Measurements from ENCODE around the gene GFI1. TPM values are rescaled to one million over a fixed set of nuclear protein-coding genes. Genes with fewer than 3 reads are reported as not detected.
A peak's percentile ranks its signal among the peaks of the same experiment; 100 is the strongest.

The GFI1 gene
- total and polyA plus RNA-seq, 2 experiments from 2014 or later: 0.21 TPM; not detected in 1

GRCh38 chr1:92483610-92484471 lies 2.9 kb downstream of the GFI1 start:
- no peaks in the 10 kb centered on the region; the same call in 1 of the 2 replicates for H3K36me3 ChIP-seq (ENCODE audit: insufficient read depth)
- peaks cover 100% of the 10 kb centered on the region for H3K27me3 ChIP-seq (ENCODE audit: insufficient read depth)
- H2AFZ ChIP-seq: peak overlapping the region; percentile 97
- peak; percentile 8 for ATAC-seq
- no peak for TF ChIP-seq ETS1 (IDR thresholded peaks at IDR 0.05)
- TF ChIP-seq EZH2 (IDR thresholded peaks at IDR 0.05; ENCODE audit: low read depth, unreplicated experiment): peak; percentile 88
- peaks cover 3% of the 10 kb centered on the region for H4K20me1 ChIP-seq (replicated peaks; ENCODE audit: insufficient read depth)
- peaks cover 12% of the 10 kb centered on the region for H3K36me3 Mint-ChIP-seq (ENCODE audit: low read depth)
- H3K4me3 ChIP-seq: peak overlapping the region; percentile 75
- peaks cover 35% of the 10 kb centered on the region for H3K4me1 Mint-ChIP-seq
- no peak overlapping the region for H3K27ac ChIP-seq (ENCODE audit: low read depth)
- H3F3A ChIP-seq (replicated peaks; ENCODE audit: low read depth): peaks cover 13% of the 10 kb centered on the region; the same call in 1 of the 2 replicates
- peak; percentile 79 for DNase-seq (ENCODE audit: low spot score)
- peaks cover 97% of the 10 kb centered on the region for H3K27me3 Mint-ChIP-seq (ENCODE audit: insufficient read depth, low read depth, poor library complexity)
- H3K27ac Mint-ChIP-seq: no peak overlapping the region
- no peaks in the 10 kb centered on the region; the same call in 1 of the 2 replicates for H3K9me2 ChIP-seq (ENCODE audit: insufficient read depth)
- H3K9me3 Mint-ChIP-seq: peaks cover 20% of the 10 kb centered on the region
- H3K4me1 ChIP-seq (ENCODE audit: insufficient read depth): peaks cover 18% of the 10 kb centered on the region
- peak overlapping the region; percentile 75 for H3K4me3 Mint-ChIP-seq
- peak overlapping the region; percentile 97 for H3K4me2 ChIP-seq
- no peaks in the 10 kb centered on the region for H3K79me2 ChIP-seq (replicated peaks; ENCODE audit: insufficient read depth)

GRCh38 chr1:92482665-92483609 lies 3.8 kb downstream of the GFI1 start:
- ATAC-seq: peak; percentile 5
- peaks cover 18% of the 10 kb centered on the region for H3K4me1 ChIP-seq (ENCODE audit: insufficient read depth)

More at GRCh38 chr1:92482665-92483609, 3.8 kb downstream of the GFI1 start:
- H3K4me3 Mint-ChIP-seq: peak overlapping the region; percentile 75
- no peak overlapping the region for H3K27ac Mint-ChIP-seq
- H3K36me3 ChIP-seq (ENCODE audit: insufficient read depth): no peaks in the 10 kb centered on the region; the same call in 1 of the 2 replicates
- H3K9me2 ChIP-seq (ENCODE audit: insufficient read depth): no peaks in the 10 kb centered on the region; the same call in 1 of the 2 replicates
- peaks cover 12% of the 10 kb centered on the region for H3K36me3 Mint-ChIP-seq (ENCODE audit: low read depth)
- H3K79me2 ChIP-seq (replicated peaks; ENCODE audit: insufficient read depth): no peaks in the 10 kb centered on the region
- H3F3A ChIP-seq (replicated peaks; ENCODE audit: low read depth): peaks cover 13% of the 10 kb centered on the region; the same call in 1 of the 2 replicates
- TF ChIP-seq JUNB (IDR thresholded peaks at IDR 0.05; ENCODE audit: unreplicated experiment): no peak
- TF ChIP-seq STAT1 (IDR thresholded peaks at IDR 0.05; ENCODE audit: unreplicated experiment): no peak
- peak; percentile 34 for TF ChIP-seq EZH2phosphoT487 (IDR thresholded peaks at IDR 0.05; ENCODE audit: unreplicated experiment)
- TF ChIP-seq EZH2 (IDR thresholded peaks at IDR 0.05; ENCODE audit: low read depth, unreplicated experiment): peak; percentile 79
- peaks cover 97% of the 10 kb centered on the region for H3K27me3 Mint-ChIP-seq (ENCODE audit: insufficient read depth, low read depth, poor library complexity)
- peaks cover 35% of the 10 kb centered on the region for H3K4me1 Mint-ChIP-seq
- no peak overlapping the region for H3K27ac ChIP-seq (ENCODE audit: low read depth)
- H2AFZ ChIP-seq: peak overlapping the region; percentile 97
- H3K27me3 ChIP-seq (ENCODE audit: insufficient read depth): peaks cover 100% of the 10 kb centered on the region
- H3K4me3 ChIP-seq: peak overlapping the region; percentile 75
- peaks cover 20% of the 10 kb centered on the region for H3K9me3 Mint-ChIP-seq
- H4K20me1 ChIP-seq (replicated peaks; ENCODE audit: insufficient read depth): peaks cover 3% of the 10 kb centered on the region
- peak overlapping the region; percentile 97 for H3K4me2 ChIP-seq
- DNase-seq (ENCODE audit: low spot score): peak; percentile 62
